HG02943 (cell line): Measurements from ENCODE around the gene PYCARD.
"Not testable (repeated sequence)": the region's sequence is repeated elsewhere in the genome, so short reads cannot be mapped to it uniquely, and the experiment has no call there.

ENCODE experiments used
- ATAC-seq: cut with Tn5 transposase; IDR thresholded peaks from one replicate; pipeline ENCODE4 v1.9.1; 2021; ENCODE audit warnings: mild to moderate bottlenecking, low read depth, moderate library complexity; ENCODE audit not compliant: unreplicated experiment

The PYCARD gene

DNA sequence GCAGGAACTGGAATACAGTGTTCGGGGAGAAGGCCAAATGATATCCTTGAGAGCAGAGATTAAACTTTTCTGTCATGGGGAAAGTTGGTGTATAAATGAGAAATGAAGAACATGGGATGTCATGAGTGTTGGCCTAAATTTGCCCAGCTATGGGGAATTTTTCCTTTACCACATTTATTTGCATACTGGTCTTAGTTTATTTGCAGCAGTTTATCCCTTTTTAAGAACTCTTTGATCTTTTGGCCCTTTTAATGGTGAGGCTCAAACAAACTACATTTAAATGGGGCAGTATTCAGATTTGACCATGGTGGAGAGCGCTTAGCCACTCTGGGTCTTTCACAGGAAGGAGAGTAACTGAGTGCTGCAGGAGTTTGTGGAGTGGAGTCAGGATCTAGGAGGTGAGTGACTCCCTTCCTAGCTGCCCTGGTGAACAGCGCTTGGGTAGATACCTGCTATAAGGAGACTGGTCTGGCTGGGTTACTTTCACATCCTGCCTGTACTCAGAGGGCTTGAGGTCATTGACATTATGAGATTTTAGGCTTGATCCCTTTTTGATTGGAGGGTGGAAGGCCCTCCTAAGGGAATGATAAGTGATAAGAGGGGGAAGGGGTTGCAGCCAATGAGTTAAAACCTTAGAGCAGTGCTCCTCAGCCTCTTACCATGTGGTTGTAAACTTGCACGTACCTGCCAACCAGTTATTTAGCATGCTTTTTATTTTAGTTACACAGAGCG, 10.7 kb downstream of the PYCARD start:
- ATAC-seq: no peak

DNA sequence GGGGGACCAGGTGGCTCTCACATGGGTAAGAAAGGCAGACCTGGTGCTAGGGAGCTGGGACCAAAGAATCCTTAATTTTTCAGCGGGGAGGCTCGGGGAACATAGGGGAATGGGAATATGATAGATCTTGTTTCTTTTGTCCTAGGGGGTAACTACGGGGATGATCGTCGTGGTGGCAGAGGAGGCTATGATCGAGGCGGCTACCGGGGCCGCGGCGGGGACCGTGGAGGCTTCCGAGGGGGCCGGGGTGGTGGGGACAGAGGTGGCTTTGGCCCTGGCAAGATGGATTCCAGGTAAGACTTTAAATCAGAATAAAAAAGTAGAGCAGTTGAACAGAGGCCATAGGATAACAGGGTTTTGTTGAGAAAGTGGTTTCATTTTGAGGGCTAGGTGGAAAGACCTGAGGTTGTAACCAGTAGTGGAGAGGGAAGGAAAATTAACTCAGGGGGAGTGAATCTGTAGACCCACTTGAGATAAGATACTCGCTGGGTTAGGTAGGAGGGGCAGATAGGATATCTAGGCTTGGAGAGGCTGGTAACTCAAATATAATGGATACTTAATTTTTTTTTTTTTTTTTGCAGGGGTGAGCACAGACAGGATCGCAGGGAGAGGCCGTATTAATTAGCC, 11.6 kb downstream of the PYCARD start:
- ATAC-seq: no peak

DNA sequence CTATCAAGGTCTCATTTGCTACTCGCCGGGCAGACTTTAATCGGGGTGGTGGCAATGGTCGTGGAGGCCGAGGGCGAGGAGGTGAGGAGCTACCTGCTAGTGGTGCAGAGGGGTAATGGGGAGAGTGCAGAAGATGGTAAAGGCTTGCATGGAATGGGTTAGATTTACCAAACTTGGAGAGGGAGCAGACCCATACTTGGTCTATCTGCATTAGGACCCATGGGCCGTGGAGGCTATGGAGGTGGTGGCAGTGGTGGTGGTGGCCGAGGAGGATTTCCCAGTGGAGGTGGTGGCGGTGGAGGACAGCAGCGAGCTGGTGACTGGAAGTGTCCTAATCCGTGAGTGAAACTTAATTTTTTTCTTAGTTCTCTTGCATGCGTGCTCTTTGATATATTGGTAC, 12.5 kb downstream of the PYCARD start:
- no peak for ATAC-seq

DNA sequence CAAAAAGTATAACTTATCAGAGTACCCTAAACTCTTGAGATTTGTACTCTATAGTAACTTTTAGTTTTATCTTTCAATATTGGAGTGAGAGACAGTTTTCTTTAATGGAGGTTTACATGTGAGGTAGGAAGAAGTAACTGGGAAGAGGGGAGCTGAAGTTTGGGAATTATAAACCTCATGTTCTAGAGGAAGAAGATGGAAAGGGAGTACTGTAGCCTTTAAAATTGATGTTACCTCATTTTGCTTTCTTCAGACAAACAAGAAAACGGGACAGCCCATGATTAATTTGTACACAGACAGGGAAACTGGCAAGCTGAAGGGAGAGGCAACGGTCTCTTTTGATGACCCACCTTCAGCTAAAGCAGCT, 13.2 kb downstream of the PYCARD start:
- no peak for ATAC-seq

DNA sequence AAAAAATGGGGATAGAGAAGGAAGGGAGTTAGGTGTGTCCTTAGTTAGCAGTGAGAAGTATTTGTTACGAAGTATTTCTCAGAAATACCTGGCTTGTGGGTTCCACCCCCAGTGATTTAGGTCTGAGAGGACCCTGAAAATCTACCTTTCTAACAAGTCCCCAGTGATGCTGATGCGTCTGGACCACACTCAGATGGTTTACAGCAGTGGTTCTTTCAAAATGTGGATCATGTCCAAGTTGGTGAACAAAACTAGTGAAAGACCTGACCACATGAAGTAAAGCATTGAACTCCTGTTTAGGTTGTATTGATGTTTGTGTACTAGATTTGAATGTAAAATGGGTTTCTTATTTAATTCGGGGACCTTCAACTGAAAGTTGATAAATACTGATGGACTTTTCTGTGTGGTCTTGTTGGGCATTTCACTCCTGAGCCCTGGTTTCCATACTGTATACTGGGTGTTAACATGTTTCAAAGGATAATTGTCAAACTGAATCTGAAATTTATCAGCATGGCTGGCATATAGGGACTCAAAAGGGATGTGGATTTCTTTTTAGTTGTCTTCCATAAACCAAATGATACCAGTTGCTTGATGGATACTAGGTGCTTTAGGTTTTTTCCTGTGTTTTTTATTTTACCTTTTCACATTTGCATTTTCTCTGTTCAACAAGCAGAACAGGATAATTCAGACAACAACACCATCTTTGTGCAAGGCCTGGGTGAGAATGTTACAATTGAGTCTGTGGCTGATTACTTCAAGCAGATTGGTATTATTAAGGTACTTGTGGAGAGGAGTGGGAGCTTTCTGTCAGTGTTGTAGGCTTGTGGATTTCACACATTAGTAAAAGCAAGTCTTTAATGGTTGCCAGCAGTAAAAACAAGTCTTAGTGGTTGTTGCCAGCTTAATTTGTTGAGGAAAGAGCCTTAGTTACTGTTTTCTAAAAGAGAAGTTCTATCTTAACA, 13.8 kb downstream of the PYCARD start:
- ATAC-seq: no peak

DNA sequence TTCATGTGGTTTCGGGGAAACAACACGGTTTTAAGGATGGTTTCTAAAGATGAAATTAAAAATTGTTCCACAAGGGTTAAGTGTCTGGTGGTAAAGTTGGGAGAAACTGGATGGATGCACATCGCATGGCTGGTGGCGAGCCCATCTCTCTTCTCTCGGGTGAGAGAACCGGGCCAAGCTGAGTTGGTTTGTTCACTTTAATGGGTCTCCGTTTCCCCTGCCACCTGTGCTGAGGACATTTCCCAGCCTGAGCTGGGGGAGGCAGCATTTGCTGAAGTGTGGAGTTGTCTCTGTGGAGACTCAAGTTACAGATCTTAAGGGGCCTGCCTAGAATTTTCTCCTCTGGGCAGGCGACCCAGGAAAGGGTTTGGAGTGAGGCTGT, 14.8 kb downstream of the PYCARD start:
- no peak for ATAC-seq

DNA sequence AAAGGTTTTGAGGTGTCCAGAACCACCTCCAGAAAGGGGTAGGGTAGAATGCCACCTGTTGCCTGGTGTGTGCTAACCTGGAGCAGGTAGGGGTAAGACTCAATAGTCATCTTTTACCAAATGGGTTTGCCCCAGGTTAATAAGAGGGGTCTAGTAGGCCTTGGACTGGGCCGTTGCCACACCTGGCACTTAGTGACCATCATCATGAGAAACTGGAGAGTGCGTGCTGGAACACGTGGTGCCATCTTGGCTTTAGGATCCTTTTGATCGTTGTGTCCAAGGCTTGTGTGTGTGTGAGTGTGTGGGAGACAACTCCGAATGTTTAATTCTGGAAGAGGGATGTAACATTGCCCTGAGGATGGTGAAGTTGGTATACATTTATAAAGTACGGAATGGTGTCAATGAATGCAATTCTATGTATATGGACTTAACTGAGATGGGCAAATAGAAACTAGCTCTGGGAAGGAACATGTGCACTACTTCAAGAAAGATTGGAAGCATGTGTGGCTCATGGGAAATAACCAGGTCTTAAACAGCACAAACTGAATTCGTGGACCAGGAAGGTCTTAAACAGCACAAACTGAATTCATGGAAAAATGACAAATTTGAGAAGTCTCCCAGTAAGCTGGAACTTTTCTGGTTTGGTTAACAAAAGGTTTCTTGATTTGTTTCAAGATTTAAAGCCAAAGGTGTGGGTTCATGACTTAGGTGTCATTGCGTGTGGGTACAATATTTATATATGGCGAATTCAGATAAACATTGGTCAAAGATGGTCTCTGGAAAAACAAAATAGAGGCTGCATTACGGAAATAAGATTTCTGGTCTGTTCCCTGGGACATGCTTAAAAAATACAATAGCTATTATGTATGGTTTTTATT, 15.4 kb downstream of the PYCARD start:
- no peak for ATAC-seq

DNA sequence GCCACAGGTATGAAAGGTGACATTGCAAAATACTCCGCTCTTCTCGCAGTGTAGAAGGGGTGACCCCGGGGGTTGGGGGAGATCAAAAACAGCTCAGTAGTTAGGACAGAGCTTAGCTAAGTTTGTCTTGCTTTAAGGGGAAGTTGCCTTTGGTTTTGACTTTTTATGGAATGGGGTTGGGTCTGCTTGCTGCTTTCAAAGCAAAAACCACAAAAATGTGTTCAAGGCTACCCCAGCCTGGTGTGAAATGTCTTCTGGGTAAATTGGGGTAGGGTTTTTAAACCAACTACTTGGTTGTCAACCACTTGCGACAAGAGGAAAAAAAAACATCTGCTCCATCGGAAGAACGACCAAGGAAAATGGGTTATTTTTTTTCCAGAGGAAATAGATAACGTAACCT, 16.4 kb downstream of the PYCARD start:
- no peak for ATAC-seq

DNA sequence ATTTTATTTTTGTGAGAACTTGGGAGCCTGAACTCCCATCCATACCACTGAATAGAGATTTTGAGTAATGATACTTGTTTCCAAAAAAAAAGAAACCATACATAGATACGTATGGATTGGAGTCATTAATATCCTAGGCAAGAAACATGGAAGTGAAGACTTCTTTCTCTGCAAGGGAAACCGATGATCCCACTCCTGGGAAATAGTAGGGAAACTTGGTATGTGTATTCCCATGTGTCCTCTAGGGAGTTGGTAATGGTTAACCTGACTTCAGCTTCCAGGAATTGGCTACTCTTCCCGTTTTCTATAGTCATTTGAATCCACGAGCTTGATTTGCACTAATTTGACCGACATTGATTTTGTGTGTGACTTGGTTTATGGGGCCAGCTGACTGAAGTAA, 17.2 kb downstream of the PYCARD start:
- no peak for ATAC-seq

DNA sequence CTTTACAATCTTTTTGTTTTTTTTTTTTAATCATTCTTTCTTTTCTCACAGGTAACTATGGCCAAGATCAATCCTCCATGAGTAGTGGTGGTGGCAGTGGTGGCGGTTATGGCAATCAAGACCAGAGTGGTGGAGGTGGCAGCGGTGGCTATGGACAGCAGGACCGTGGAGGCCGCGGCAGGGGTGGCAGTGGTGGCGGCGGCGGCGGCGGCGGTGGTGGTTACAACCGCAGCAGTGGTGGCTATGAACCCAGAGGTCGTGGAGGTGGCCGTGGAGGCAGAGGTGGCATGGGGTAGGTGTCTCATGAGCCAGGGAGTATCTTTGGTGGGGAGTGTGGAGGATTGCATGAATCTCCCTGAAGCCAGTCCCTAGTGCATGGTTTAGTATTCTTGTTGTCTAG, 17.7 kb downstream of the PYCARD start:
- no peak for ATAC-seq

DNA sequence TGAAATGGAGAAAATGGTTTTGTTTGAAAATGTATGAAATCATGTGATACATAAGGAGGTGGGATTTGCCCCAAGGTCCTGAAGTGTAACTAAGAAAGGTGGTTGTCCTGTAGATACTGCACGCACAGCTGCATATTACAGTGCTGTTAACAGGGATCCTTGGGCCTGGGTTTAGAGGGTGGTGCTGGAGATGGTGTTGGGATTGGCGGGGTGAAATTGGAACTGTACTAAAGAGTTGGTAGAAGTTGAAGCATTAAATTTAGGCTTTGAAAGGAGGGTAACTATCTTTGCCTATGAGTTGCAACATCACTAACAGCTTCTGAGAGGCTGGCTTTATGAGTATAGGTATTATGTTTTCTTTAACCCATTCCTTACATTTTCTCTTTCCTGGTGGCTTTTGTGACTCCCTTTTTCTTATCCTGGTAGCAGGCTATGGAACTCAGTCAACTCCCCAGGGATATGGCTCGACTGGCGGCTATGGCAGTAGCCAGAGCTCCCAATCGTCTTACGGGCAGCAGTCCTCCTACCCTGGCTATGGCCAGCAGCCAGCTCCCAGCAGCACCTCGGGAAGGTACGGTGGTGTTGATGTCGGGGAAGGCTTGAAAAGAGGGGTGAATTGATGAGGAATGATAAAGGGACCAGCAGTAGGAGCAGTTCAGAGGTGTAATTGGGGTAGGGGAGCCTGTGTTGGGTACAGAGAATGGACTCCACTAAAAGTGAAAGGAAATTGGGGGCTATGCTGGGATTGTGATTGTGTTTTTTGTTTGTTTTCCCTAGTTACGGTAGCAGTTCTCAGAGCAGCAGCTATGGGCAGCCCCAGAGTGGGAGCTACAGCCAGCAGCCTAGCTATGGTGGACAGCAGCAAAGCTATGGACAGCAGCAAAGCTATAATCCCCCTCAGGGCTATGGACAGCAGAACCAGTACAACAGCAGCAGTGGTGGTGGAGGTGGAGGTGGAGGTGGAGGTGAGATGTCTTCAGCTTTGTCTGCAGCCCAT, 18.8 kb downstream of the PYCARD start:
- no peak for ATAC-seq

DNA sequence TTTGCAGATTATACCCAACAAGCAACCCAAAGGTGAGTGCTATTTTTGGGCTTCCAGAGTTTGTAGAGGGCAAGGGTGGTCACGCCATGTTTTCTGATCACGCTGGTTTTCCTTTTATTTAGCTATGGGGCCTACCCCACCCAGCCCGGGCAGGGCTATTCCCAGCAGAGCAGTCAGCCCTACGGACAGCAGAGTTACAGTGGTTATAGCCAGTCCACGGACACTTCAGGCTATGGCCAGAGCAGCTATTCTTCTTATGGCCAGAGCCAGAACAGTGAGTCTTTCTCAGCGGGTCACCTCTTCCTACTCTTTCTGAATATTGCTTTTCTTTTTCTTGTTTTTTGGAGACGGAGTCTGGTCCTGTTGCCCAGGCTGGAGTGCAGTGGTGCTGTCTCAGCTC, 20.2 kb downstream of the PYCARD start:
- ATAC-seq: no peak

DNA sequence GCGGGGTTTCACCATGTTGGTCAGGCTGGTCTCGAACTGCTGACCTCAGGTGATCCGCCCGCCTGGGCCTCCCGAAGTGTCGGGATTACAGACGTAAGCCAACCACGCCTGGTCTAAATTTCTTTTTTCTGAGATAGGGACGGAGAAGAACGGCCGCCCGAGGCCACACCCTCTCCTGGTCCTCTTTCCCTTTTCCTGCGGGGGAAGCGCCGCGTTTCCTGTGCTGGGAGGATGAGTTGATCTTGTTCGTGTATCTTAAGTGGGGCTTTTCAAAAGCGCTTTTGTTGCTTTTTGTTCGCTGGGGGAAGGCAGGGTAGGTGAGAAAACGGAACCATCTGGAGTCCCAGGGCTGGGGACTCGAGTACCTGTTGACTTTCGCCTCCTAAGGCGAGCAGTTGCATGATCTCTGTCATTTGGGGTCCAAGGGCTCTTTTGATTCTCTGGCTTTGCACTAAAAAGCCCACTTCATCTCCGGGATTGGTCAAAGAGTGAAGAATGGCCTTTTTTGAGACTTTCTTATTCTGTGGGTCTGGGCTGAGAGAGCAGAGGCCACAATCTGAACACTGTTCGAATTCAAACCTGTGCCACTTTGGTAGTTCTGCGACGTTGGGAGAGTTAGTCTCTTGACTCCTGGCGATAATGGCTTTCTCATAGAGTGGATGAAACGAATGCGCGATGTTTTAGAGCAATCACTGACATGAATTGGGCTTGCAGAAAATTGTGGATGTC, 21.3 kb downstream of the PYCARD start:
- ATAC-seq: no peak

DNA sequence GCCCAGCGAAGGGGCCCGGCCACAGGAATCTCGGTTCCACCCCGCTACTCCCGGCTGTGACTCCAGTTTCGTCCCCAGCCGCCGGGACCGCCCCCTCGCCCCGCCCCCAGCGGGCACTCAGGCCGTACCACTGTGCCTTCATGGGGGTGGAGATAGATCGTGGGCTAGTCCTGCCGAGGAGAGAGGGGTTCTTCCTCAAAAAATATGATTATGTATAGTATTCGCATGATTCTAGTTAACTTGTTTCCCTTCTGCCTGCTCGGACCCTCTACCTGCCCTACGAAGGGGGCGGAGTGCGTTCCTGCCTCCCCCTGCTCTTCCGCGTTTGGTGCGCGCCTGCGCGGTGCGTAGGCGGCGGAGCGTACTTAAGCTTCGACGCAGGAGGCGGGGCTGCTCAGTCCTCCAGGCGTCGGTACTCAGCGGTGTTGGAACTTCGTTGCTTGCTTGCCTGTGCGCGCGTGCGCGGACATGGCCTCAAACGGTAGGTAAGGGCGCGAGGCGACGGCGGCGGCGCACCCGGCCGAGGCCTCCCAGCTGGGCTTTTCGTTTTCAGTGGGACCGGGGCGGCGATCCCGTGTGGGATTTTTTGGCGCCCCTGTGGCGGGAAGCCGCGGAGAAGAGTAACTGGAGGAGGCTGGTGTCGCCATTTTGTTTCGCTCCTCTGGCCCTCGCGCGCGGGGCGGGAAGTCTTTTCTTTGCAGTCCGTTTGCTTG, 22.7 kb downstream of the PYCARD start, which contains the start of gene FUS:
Gene FUS (plus strand): TSS at position 393 of the 713 bp plus-strand sequence. CDS start 76 bp downstream, at position 469.
- peak; percentile 53 for ATAC-seq

DNA sequence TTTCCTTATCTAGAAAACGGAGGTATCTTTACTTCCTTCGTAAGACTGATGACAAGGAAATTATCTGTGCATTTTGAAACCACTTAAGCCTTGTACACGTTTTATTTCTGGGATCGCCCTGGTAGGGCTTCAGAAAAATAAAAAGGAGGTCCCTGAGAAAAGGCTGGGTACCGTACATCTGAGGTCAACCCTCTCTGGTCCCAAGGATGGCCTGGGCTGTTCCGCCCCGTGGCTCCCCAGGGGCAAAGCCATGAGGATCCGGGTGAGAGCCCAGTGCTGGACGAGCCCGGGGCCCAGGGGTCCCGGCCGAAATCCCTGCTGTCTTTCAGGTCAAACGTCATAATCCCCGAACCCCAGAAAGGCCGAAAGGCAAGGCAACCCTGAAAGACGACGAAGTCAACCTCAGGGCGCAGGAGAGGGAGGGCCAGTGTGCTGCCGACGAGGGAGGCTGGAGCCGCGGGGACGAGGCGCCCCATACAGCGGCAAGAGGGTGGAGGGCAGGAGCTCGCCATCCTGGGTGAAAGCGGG, 23.3 kb downstream of the PYCARD start:
- ATAC-seq: no peak

DNA sequence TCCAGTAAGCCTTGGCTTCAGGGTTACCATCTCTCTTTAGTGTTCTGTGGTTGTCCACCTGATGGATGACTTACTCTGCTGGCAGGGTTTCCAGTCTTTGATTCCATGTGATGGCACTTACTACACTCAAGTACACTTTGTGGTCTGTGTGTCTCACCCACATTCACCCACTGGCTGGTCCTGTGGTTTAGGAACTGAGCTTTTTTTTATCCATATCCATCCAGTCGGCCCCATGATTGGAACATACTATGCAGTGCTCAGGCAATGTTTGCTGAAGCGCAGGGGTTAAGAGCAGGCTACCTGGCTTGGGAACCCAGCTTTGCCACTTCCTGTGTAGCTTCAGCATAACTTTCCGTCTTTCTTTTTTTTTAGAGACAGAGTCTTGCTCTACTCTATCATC, 25.4 kb downstream of the PYCARD start:
- ATAC-seq: no peak

DNA sequence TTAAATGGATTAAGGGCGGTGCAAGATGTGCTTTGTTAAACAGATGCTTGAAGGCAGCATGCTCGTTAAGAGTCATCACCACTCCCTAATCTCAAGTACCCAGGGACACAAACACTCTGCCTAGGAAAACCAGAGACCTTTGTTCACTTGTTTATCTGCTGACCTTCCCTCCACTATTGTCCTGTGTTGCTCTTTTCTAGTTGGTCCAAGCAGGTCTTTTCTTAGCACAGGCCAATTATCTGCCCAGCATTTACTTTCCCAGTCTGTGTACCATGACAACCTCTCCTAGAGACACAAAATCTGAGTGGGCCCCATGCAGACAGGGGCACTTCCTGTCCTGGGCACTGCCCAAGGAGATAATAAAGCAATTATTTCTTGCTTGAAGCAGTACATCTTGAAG, 32.5 kb downstream of the PYCARD start:
- ATAC-seq: not testable (repeated sequence)

DNA sequence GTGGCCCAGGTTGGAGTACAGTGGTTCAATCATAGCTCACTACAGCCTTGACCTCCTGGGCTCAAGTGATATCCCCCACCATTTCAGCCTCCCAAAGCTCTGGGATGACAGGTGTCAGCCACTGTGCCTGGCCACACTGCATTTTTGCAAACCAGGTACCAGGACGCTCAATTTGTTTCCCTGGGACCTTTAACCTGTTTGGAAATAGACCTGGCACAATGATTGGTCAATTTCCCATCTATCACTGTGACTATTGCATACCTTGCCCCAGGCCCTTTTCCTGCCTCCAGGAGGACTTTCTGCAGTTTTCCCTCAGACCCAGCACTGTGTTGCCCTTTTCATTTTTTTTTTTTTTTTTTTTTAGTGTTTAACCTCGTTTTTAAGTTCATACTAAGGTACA, 33.7 kb downstream of the PYCARD start:
- no peak for ATAC-seq
